PFSK-1 (cell line): Measurements from ENCODE around the gene REG4.

Experiments
- FOXP2 ChIP-seq: optimal IDR thresholded peaks from 2 replicates; pipeline ENCODE3; 2011; ENCODE audit warnings: borderline replicate concordance, control low read depth, inconsistent platforms; ENCODE audit not compliant: insufficient read depth; ENCODE audit errors: extremely low read length, extremely low read depth
- POLR2AphosphoS5 ChIP-seq: IDR thresholded peaks from 2 replicates; pipeline ENCODE4 v1.6.1; 2012; ENCODE audit warnings: low read depth, mild to moderate bottlenecking, control low read depth, low read length, moderate library complexity
- SIN3A ChIP-seq: IDR thresholded peaks from 2 replicates; pipeline ENCODE4 v1.6.1; 2012; ENCODE audit warnings: mild to moderate bottlenecking, low read length, moderate library complexity, borderline replicate concordance; ENCODE audit not compliant: insufficient read depth
- TAF1 ChIP-seq: IDR thresholded peaks from 2 replicates; pipeline ENCODE4 v1.6.1; 2012; ENCODE audit warnings: low read length, control low read depth, borderline replicate concordance; ENCODE audit not compliant: insufficient read depth
- TF ChIP-seq, protein P1 (sequence below), 2 experiments: IDR thresholded peaks; 2 replicates each; pipeline versions ENCODE4 v1.6.1 to v1.8.0; 2011 to 2012; ENCODE audit warnings: low read depth in 2 of 2, low read length in 2 of 2, control low read depth in 1 of 2, inconsistent platforms in 1 of 2, mild to moderate bottlenecking in 1 of 2, moderate library complexity in 1 of 2; ENCODE audit not compliant: insufficient read depth in 1 of 2

REG4 gene

GRCh38 chr1:119840745-119841144, 29.5 kb upstream of the REG4 start:
- TF ChIP-seq SIN3A (no peak), TAF1 (no peak), FOXP2 (no peak), POLR2AphosphoS5 (no peak)
- TF ChIP-seq, protein P1, sequence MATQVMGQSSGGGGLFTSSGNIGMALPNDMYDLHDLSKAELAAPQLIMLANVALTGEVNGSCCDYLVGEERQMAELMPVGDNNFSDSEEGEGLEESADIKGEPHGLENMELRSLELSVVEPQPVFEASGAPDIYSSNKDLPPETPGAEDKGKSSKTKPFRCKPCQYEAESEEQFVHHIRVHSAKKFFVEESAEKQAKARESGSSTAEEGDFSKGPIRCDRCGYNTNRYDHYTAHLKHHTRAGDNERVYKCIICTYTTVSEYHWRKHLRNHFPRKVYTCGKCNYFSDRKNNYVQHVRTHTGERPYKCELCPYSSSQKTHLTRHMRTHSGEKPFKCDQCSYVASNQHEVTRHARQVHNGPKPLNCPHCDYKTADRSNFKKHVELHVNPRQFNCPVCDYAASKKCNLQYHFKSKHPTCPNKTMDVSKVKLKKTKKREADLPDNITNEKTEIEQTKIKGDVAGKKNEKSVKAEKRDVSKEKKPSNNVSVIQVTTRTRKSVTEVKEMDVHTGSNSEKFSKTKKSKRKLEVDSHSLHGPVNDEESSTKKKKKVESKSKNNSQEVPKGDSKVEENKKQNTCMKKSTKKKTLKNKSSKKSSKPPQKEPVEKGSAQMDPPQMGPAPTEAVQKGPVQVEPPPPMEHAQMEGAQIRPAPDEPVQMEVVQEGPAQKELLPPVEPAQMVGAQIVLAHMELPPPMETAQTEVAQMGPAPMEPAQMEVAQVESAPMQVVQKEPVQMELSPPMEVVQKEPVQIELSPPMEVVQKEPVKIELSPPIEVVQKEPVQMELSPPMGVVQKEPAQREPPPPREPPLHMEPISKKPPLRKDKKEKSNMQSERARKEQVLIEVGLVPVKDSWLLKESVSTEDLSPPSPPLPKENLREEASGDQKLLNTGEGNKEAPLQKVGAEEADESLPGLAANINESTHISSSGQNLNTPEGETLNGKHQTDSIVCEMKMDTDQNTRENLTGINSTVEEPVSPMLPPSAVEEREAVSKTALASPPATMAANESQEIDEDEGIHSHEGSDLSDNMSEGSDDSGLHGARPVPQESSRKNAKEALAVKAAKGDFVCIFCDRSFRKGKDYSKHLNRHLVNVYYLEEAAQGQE (IDR thresholded peaks at IDR 0.05; ENCODE audit: insufficient read depth in 1 of 2, low read depth in 2 of 2, low read length in 2 of 2): no peak

- TF ChIP-seq, protein P1 (IDR thresholded peaks at IDR 0.05; ENCODE audit: insufficient read depth in 1 of 2, low read depth in 2 of 2, low read length in 2 of 2): no peak
- TF ChIP-seq TAF1 (no peak), POLR2AphosphoS5 (no peak), FOXP2 (no peak), SIN3A (no peak)
Measured at GRCh38 chr1:119838236-119838635, 27.0 kb upstream of the REG4 start.

DNA sequence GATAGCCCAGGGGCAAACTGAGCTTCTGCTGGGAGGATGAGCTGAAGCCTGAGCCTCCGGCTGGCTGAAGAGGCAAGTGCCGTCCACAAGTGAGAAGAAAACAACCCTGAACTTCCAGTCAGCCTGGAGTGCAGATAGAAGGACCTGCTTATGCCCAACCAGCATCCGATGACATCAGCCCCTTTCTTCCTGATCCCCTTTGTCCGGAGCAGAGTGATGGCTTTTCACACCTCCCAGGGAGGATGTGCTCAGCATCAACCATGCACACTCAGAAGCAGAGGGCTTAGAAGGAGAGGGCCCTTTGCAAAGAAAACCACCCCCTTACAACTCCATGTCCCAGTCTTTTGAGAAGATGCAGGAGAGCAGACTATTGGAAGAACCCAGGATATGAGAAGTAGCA, 23.7 kb upstream of the REG4 start:
- TF ChIP-seq TAF1 (no peak), SIN3A (no peak), FOXP2 (no peak), POLR2AphosphoS5 (no peak)
- TF ChIP-seq, protein P1 (IDR thresholded peaks at IDR 0.05; ENCODE audit: insufficient read depth in 1 of 2, low read depth in 2 of 2, low read length in 2 of 2): no peak

- no peak for TF ChIP-seq TAF1
- no peak for TF ChIP-seq SIN3A
- no peak for TF ChIP-seq POLR2AphosphoS5
- TF ChIP-seq, protein P1 (IDR thresholded peaks at IDR 0.05; ENCODE audit: insufficient read depth in 1 of 2, low read depth in 2 of 2, low read length in 2 of 2): no peak
- TF ChIP-seq FOXP2: no peak
Measured at GRCh38 chr1:119831027-119831426, 19.8 kb upstream of the REG4 start.

DNA sequence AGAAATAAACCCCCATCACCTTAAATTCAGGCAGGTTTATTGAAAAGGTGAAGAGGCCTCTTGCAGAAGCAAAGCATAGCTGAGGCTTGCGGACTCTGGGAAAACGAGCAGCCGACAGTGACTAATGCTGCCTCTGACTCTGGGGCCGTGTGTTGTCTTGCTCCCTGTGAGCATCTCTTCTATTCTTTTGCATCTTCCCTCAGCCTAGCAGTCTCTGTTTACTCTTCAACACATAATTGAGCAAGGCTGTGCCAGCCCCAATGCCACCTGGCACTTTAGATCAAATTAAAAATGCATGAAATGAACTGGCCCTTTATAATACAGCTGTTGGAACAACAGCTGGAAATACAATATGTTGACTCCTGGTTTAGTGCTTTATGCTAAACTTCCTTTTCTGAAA, 18.4 kb upstream of the REG4 start:
- TF ChIP-seq TAF1 (no peak), FOXP2 (no peak), POLR2AphosphoS5 (no peak), SIN3A (no peak)
- TF ChIP-seq, protein P1 (IDR thresholded peaks at IDR 0.05; ENCODE audit: insufficient read depth in 1 of 2, low read depth in 2 of 2, low read length in 2 of 2): no peak
